BE2C (cell line): ENCODE measurements around the gene PLAAT5.

Source experiments
- DNase-seq: peaks from one replicate; pipeline ENCODE4 v3.0.0-alpha.2; 2020
- H3K27me3 ChIP-seq: fragments of 250-450 bp; sonication (Bioruptor Pico); 2 replicates; pipeline ENCODE4 v1.5.1; 2020; ENCODE audit warnings: mild to moderate bottlenecking
- H3K36me3 ChIP-seq: fragments of 250-450 bp; sonication (Bioruptor Pico); 2 replicates; pipeline ENCODE4 v1.5.1; 2020; ENCODE audit warnings: mild to moderate bottlenecking
- H3K4me1 ChIP-seq: fragments of 250-450 bp; sonication (Bioruptor Pico); 2 replicates; pipeline ENCODE4 v1.5.1; 2020
- H3K4me3 ChIP-seq: 2 replicates; pipeline ENCODE4 v1.5.1; 2011; ENCODE audit warnings: low read depth, low read length
- H3K9me3 ChIP-seq: fragments of 250-450 bp; sonication (Bioruptor Pico); 2 replicates; pipeline ENCODE4 v1.5.1; 2020
- TF ChIP-seq, protein P1 (sequence below): IDR thresholded peaks from 2 replicates; pipeline ENCODE4 v1.5.1; 2012; ENCODE audit warnings: mild to moderate bottlenecking, low read depth, low read length

The PLAAT5 gene

GRCh38 chr11:63527667-63528066 is 36.7 kb upstream of the PLAAT5 start:
- no peak for DNase-seq
- Histone ChIP-seq H3K4me3 (no peak overlapping the region), H3K9me3 (no peaks in the 10 kb centered on the region), H3K4me1 (no peaks in the 10 kb centered on the region), H3K36me3 (no peaks in the 10 kb centered on the region), H3K27me3 (no peaks in the 10 kb centered on the region)
- TF ChIP-seq, protein P1, sequence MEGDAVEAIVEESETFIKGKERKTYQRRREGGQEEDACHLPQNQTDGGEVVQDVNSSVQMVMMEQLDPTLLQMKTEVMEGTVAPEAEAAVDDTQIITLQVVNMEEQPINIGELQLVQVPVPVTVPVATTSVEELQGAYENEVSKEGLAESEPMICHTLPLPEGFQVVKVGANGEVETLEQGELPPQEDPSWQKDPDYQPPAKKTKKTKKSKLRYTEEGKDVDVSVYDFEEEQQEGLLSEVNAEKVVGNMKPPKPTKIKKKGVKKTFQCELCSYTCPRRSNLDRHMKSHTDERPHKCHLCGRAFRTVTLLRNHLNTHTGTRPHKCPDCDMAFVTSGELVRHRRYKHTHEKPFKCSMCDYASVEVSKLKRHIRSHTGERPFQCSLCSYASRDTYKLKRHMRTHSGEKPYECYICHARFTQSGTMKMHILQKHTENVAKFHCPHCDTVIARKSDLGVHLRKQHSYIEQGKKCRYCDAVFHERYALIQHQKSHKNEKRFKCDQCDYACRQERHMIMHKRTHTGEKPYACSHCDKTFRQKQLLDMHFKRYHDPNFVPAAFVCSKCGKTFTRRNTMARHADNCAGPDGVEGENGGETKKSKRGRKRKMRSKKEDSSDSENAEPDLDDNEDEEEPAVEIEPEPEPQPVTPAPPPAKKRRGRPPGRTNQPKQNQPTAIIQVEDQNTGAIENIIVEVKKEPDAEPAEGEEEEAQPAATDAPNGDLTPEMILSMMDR = no peak

GRCh38 chr11:63523151-63523550 is 32.2 kb upstream of the PLAAT5 start:
- no peak overlapping the region for H3K4me3 ChIP-seq
- no peaks in the 10 kb centered on the region for H3K9me3 ChIP-seq
- no peaks in the 10 kb centered on the region for H3K27me3 ChIP-seq
- TF ChIP-seq, protein P1 = no peak
- H3K4me1 ChIP-seq = no peaks in the 10 kb centered on the region
- no peaks in the 10 kb centered on the region for H3K36me3 ChIP-seq
- DNase-seq = no peak

DNA sequence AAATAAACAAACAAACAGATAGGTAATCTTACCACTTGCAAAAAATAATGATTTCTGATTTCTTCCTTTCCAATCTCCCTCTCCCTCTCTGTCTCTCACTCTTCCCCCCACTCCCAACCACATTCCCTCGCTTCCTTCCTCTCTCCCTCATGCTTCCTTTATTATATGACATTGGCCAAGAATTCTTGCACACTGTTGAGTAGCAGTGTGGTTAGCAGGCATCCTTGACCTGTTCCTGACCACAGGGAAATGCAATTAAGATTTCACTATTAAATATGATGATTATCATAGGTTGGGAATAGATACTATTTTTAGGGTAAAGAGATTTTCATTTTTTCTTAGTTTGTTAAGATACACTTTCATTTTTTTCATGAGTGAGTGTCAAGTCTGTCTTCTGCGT is 30.9 kb upstream of the PLAAT5 start:
- TF ChIP-seq, protein P1 = no peak
- H3K36me3 ChIP-seq = no peaks in the 10 kb centered on the region
- H3K27me3 ChIP-seq = no peaks in the 10 kb centered on the region
- no peaks in the 10 kb centered on the region for H3K9me3 ChIP-seq
- no peak for DNase-seq
- H3K4me3 ChIP-seq = no peak overlapping the region
- H3K4me1 ChIP-seq = no peaks in the 10 kb centered on the region

DNA sequence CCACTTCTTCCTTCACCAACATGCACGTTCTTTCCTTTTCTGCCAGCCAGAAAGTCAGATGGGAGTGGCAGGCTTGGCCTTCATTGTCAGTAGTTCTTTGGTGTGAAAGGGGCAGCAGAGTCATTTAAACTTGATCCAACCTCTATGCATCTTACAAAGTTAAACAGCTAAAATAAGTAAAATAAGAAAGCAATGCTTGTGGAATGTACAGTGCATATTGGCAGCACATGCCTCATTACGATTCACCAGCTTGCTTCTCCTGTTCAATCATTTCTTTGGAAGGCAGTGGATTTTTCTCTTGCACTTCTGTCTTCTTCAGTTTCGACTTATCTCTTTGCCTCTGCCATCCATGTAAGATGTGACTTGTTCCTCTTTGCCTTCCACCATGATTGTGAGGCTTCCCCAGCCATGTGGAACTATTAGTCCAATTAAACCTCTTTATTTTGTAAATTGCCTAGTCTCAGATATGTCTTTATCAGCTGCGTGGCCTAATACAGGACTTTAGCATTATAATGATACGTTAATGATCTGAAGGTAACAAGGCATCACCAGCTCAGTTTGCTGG is 29.7 kb upstream of the PLAAT5 start:
- TF ChIP-seq, protein P1 = no peak
- no peak for DNase-seq
- H3K27me3 ChIP-seq = no peaks in the 10 kb centered on the region
- H3K4me3 ChIP-seq = no peak overlapping the region
- H3K36me3 ChIP-seq = no peaks in the 10 kb centered on the region
- H3K4me1 ChIP-seq = no peaks in the 10 kb centered on the region
- H3K9me3 ChIP-seq = no peaks in the 10 kb centered on the region

DNA sequence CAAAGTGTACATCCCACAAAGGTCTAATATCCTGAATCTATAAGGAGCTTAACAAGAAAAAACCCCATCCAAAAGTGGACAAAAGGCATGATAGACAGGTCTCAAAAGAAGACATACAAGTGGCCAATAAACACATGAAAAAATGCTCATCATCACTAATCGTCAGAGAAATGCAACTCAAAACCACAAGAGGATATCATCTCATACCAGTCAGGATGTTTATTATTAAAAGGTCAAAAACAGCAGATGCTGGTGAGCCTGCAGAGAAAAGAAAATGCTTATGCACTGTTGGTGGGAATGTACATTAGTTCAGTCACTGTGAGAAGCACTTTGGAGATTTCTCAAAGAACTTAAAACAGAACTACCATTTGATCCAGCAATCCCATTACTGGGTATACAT is 27.6 kb upstream of the PLAAT5 start:
- DNase-seq = no peak
- H3K36me3 ChIP-seq = no peaks in the 10 kb centered on the region
- H3K9me3 ChIP-seq = no peaks in the 10 kb centered on the region
- H3K4me3 ChIP-seq = no peak overlapping the region
- TF ChIP-seq, protein P1 = no peak
- no peaks in the 10 kb centered on the region for H3K4me1 ChIP-seq
- no peaks in the 10 kb centered on the region for H3K27me3 ChIP-seq

DNA sequence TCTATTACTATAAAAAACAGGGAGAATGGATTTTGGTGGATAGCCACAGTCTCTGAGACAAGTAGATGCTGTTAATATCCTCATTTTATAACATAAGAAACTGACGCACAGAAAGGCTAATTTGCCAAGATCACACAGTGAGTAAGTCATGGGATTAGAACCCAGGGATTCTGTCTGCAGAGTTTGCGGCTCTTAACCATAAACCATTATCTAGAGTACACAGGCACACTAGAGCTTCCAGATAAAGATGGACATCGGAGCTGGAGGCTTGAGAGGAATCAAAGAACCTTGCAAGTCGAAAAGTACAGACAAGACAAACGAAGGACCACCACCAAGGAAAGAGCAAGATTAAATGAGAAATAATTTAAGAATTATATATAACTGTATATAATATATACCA is 26.2 kb upstream of the PLAAT5 start:
- no peak for DNase-seq
- Histone ChIP-seq H3K4me3 (no peak overlapping the region), H3K27me3 (no peaks in the 10 kb centered on the region), H3K9me3 (no peaks in the 10 kb centered on the region), H3K36me3 (no peaks in the 10 kb centered on the region), H3K4me1 (no peaks in the 10 kb centered on the region)
- TF ChIP-seq, protein P1 = no peak
